ENCODE data around the gene SELENOO. TPM values are rescaled to one million over a fixed set of nuclear protein-coding genes. Genes with fewer than 3 reads are reported as not detected.

The SELENOO gene
- total RNA-seq, 1 experiment from 2014 or later, result 29.6 TPM

- H3K27me3 ChIP-seq (ENCODE audit: insufficient read depth, low read length), result peaks cover 4% of the 10 kb centered on the region; the same call in 1 of the 2 replicates
- H3K4me2 ChIP-seq (ENCODE audit: low read length), result no peak overlapping the region
- ChIA-PET POLR2A (no interaction called here), RAD21 (ENCODE audit: low non-redundant PET in 1 of 2, low total read pairs in 2 of 2, uncharacterized antibody in 2 of 2, unreplicated experiment in 2 of 2) (no interaction called here), CTCF (no interaction called here)
- BruUV-seq (replicated peaks), result no TSS peak
- no peak overlapping the region for H3K4me3 ChIP-seq (replicated peaks in 1 of 2; ENCODE audit: low read depth in 1 of 2, low read length in 2 of 2)
- H3K79me2 ChIP-seq (ENCODE audit: insufficient read depth, low read length), result no peaks in the 10 kb centered on the region
- H3K9me3 ChIP-seq (ENCODE audit: control insufficient read depth in 1 of 2, insufficient read depth in 1 of 2, low read depth in 1 of 2, low read length in 2 of 2), result no peaks in the 10 kb centered on the region
- intact Hi-C loops (cut with micrococcal nuclease), result no loop called here
- DNase-seq (ENCODE audit: low read depth, low spot score) (no peak), ATAC-seq (no peak)
- no peak for TF ChIP-seq ELF1 (IDR thresholded peaks at IDR 0.05; ENCODE audit: borderline replicate concordance, low read depth)
- no peak for TF ChIP-seq SP1 (IDR thresholded peaks at IDR 0.05; ENCODE audit: low read depth)
- TF ChIP-seq POLR2AphosphoS5 (IDR thresholded peaks at IDR 0.05; ENCODE audit: low read depth, low read length), result no peak
- no peak for TF ChIP-seq EZH2phosphoT487 (IDR thresholded peaks at IDR 0.05; ENCODE audit: borderline replicate concordance)
- TF ChIP-seq ZNF274 (IDR thresholded peaks at IDR 0.05; ENCODE audit: low read depth, low read length), result no peak
- no peak for TF ChIP-seq ATF3 (IDR thresholded peaks at IDR 0.05)
- TF ChIP-seq EGR1 (IDR thresholded peaks at IDR 0.05; ENCODE audit: low read depth), result no peak
- no peak for TF ChIP-seq CBX3 (IDR thresholded peaks at IDR 0.05; ENCODE audit: low read depth)
- no peak for TF ChIP-seq POLR2A (IDR thresholded peaks at IDR 0.05; ENCODE audit: borderline replicate concordance, extremely low read depth, insufficient read depth, insufficient read length)
- TF ChIP-seq JUND (IDR thresholded peaks at IDR 0.05), result no peak
- TF ChIP-seq CEBPB (IDR thresholded peaks at IDR 0.05; ENCODE audit: low read depth), result no peak
- no peak for TF ChIP-seq ZFX (IDR thresholded peaks at IDR 0.05)
- no peak for TF ChIP-seq YY1 (IDR thresholded peaks at IDR 0.05; ENCODE audit: extremely low read depth, insufficient replicate concordance, low read depth, low read length)
- no peak for TF ChIP-seq FOSL1 (IDR thresholded peaks at IDR 0.05; ENCODE audit: low read depth)
- TF ChIP-seq SIN3A (IDR thresholded peaks at IDR 0.05; ENCODE audit: low read depth), result no peak
- TF ChIP-seq RAD21 (IDR thresholded peaks at IDR 0.05; ENCODE audit: low read depth), result no peak
- TF ChIP-seq TCF7L2 (IDR thresholded peaks at IDR 0.05; ENCODE audit: borderline replicate concordance, extremely low read depth, insufficient read depth, insufficient read length), result no peak
- no peak overlapping the region for H2AFZ ChIP-seq (ENCODE audit: low read depth, low read length, poor library complexity, severe bottlenecking)
- no peaks in the 10 kb centered on the region for H4K20me1 ChIP-seq (ENCODE audit: insufficient read depth)
- H3K27ac ChIP-seq (ENCODE audit: low read depth, low read length), result no peak overlapping the region
- H3K9me2 ChIP-seq (ENCODE audit: insufficient read depth), result no peaks in the 10 kb centered on the region
- H3K9ac ChIP-seq (ENCODE audit: low read length), result no peak overlapping the region
- H3K36me3 ChIP-seq (ENCODE audit: control insufficient read depth in 1 of 2, insufficient read depth in 2 of 2, low read length in 2 of 2), result no peaks in the 10 kb centered on the region
- peaks cover 3 to 9% of the 10 kb centered on the region in 2 experiments; a peak in 2 of 4 replicates for H3K4me1 ChIP-seq (ENCODE audit: control insufficient read depth in 1 of 2, insufficient read depth in 2 of 2, low read length in 2 of 2)
These were observed 47.6 kb upstream of the SELENOO start for GRCh38 chr22:50153056-50153755.

All from HCT116 (cell line).